Measurements from ENCODE around the gene HECW1. TPM values are rescaled to one million over a fixed set of nuclear protein-coding genes. Genes with fewer than 3 reads are reported as not detected.

The HECW1 gene
- total RNA-seq, 2 experiments from 2014 or later: not detected

DNA sequence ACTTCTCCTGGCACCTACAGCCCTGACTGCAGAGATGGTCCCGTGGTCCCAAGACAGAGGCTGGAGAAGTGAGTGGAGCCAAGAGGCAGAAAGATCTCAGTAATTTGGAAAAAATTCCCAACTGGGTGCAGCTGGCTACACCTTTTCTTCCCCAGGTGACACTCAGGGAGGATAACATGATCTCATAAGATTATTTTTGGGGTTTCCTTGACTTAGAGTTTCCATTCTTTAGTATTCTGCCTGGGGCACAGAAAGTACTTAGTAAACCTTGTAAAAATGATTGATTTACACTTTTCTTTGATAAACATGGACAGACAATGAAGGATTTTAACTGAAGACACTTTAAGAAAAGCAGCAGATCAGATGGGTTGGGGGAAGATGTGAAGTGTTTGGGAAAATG lies 38.6 kb downstream of the HECW1 start:
- H3K27me3 Mint-ChIP-seq: peaks cover 13% of the 10 kb centered on the region
- intact Hi-C loops (cut with DNase I, micrococcal nuclease): no loop called here
- no peak overlapping the region for H3K27ac Mint-ChIP-seq
- H3K9me3 Mint-ChIP-seq (ENCODE audit: low read depth): no peaks in the 10 kb centered on the region
- no peak overlapping the region for H3K4me3 Mint-ChIP-seq
- H3K36me3 Mint-ChIP-seq (ENCODE audit: low read depth): no peaks in the 10 kb centered on the region
- ATAC-seq: no peak
- no peak for DNase-seq
- ChIA-PET POLR2A (no interaction called here), CTCF (no interaction called here)
- no peaks in the 10 kb centered on the region for H3K4me1 Mint-ChIP-seq

DNA sequence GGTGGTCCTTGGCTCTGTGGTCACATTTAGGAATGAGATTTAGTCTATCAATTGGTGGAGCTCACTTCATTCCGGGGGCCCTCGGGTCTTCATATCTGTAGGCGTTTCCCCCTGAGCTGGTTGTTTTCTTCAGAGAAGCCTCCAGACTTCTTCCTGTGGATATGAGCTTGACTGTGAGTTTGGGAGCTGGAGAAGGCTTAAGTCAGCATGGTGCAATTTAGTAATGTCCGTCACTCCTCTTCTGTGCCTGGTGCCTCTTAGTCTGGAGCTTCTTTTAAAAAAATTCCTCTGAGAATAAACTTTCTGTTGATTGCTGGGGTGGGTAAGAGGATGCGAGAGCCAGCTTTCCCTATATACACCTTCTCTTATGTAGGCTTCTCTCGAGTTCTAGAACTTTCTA lies 40.2 kb downstream of the HECW1 start:
- Mint-ChIP-seq H3K9me3 (ENCODE audit: low read depth) (no peaks in the 10 kb centered on the region), H3K27ac (no peak overlapping the region), H3K27me3 (peaks cover 14% of the 10 kb centered on the region), H3K4me1 (no peaks in the 10 kb centered on the region), H3K4me3 (no peak overlapping the region), H3K36me3 (ENCODE audit: low read depth) (no peaks in the 10 kb centered on the region)
- ATAC-seq (no peak), DNase-seq (no peak)
- ChIA-PET POLR2A (no interaction called here), CTCF (interaction anchor here (0.8 kb wide), 1 partner anchor 23 kb away, joined by 3 read pairs; no protein-coding TSS in a partner anchor)
- intact Hi-C loops (cut with DNase I, micrococcal nuclease): no loop called here

DNA sequence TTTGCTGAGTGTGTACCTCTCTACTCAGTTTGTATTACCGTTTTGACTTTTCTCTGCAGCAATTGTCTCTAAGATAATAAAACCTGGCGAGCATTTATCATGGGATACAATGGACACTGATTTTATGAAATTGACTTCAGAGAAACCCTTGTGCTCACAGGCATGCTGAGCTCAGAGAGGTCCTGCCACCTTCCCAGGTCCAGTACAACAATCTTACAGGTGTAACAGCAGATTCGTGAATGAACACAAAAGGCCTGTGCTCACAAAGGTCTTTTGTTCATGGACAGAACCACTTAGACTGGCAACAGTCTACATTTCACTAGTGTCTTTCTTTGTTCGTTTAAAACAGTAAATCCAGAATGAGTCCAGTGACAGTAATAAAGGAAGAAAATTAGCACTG lies 43.2 kb downstream of the HECW1 start:
- ATAC-seq: no peak
- CTCF ChIA-PET: no interaction called here
- H3K4me3 Mint-ChIP-seq: no peak overlapping the region

GRCh38 chr7:43163885-43164284 lies 51.4 kb downstream of the HECW1 start:
- no peak overlapping the region for H3K4me3 Mint-ChIP-seq
- ATAC-seq (no peak), DNase-seq (no peak)
- no peaks in the 10 kb centered on the region for H3K36me3 Mint-ChIP-seq (ENCODE audit: low read depth)
- no peaks in the 10 kb centered on the region for H3K4me1 Mint-ChIP-seq
- no peaks in the 10 kb centered on the region for H3K9me3 Mint-ChIP-seq (ENCODE audit: low read depth)
- no peak overlapping the region for H3K27ac Mint-ChIP-seq
- intact Hi-C loops (cut with DNase I, micrococcal nuclease): no loop called here
- POLR2A ChIA-PET: no interaction called here
- H3K27me3 Mint-ChIP-seq: peaks cover 19% of the 10 kb centered on the region
- CTCF ChIA-PET: no interaction called here

More for the DNA sequence above, 43.2 kb downstream of the HECW1 start:
- Mint-ChIP-seq H3K36me3 (ENCODE audit: low read depth) (no peaks in the 10 kb centered on the region), H3K27ac (no peak overlapping the region), H3K4me1 (no peaks in the 10 kb centered on the region), H3K27me3 (peaks cover 10% of the 10 kb centered on the region), H3K9me3 (ENCODE audit: low read depth) (no peaks in the 10 kb centered on the region)
- DNase-seq: no peak
- POLR2A ChIA-PET: no interaction called here
- intact Hi-C loops (cut with DNase I, micrococcal nuclease): no loop called here

GRCh38 chr7:43164757-43165156 lies 52.3 kb downstream of the HECW1 start:
- DNase-seq: no peak
- no peak overlapping the region for H3K4me3 Mint-ChIP-seq
- no peak overlapping the region for H3K27ac Mint-ChIP-seq
- intact Hi-C loops (cut with DNase I, micrococcal nuclease): no loop called here
- H3K36me3 Mint-ChIP-seq (ENCODE audit: low read depth): no peaks in the 10 kb centered on the region
- POLR2A ChIA-PET: no interaction called here
- H3K9me3 Mint-ChIP-seq (ENCODE audit: low read depth): no peaks in the 10 kb centered on the region
- H3K27me3 Mint-ChIP-seq: peaks cover 21% of the 10 kb centered on the region
- CTCF ChIA-PET: no interaction called here
- H3K4me1 Mint-ChIP-seq: no peaks in the 10 kb centered on the region
- peak; percentile 81 for ATAC-seq

GRCh38 chr7:43166686-43167085 lies 54.2 kb downstream of the HECW1 start:
- peaks cover 27% of the 10 kb centered on the region for H3K27me3 Mint-ChIP-seq
- ATAC-seq (no peak), DNase-seq (no peak)
- H3K4me1 Mint-ChIP-seq: no peaks in the 10 kb centered on the region
- intact Hi-C loops (cut with DNase I, micrococcal nuclease): no loop called here
- ChIA-PET POLR2A (interaction anchor here (0.6 kb wide), 1 partner anchor 649 kb away, joined by 3 read pairs; no protein-coding TSS in a partner anchor), CTCF (interaction anchor here (1.0 kb wide), 1 partner anchor 273 kb away, joined by 3 read pairs; no protein-coding TSS in a partner anchor)
- H3K4me3 Mint-ChIP-seq: no peak overlapping the region
- H3K27ac Mint-ChIP-seq: no peak overlapping the region
- H3K36me3 Mint-ChIP-seq (ENCODE audit: low read depth): no peaks in the 10 kb centered on the region
- H3K9me3 Mint-ChIP-seq (ENCODE audit: low read depth): no peaks in the 10 kb centered on the region

GRCh38 chr7:43169076-43169475 lies 56.6 kb downstream of the HECW1 start:
- POLR2A ChIA-PET: no interaction called here
- no peak overlapping the region for H3K4me3 Mint-ChIP-seq
- no peaks in the 10 kb centered on the region for H3K4me1 Mint-ChIP-seq
- ATAC-seq (no peak), DNase-seq (no peak)
- peaks cover 21% of the 10 kb centered on the region for H3K27me3 Mint-ChIP-seq
- H3K27ac Mint-ChIP-seq: no peak overlapping the region
- no peaks in the 10 kb centered on the region for H3K9me3 Mint-ChIP-seq (ENCODE audit: low read depth)
- intact Hi-C loops (cut with DNase I, micrococcal nuclease): no loop called here
- H3K36me3 Mint-ChIP-seq (ENCODE audit: low read depth): no peaks in the 10 kb centered on the region
- CTCF ChIA-PET: interaction anchor here (0.7 kb wide), 1 partner anchor 23 kb away, joined by 3 read pairs; no protein-coding TSS in a partner anchor

- no peaks in the 10 kb centered on the region for H3K9me3 Mint-ChIP-seq (ENCODE audit: low read depth)
- H3K4me1 Mint-ChIP-seq: no peaks in the 10 kb centered on the region
- H3K27me3 Mint-ChIP-seq: peaks cover 21% of the 10 kb centered on the region
- intact Hi-C loops (cut with DNase I, micrococcal nuclease): loop anchor here in 1 of 2 experiments (10.0 kb wide), 1 partner anchor 264 kb away; no protein-coding TSS in a partner anchor
- ChIA-PET CTCF (interaction anchor here (0.6 kb wide), 1 partner anchor 34 kb away, joined by 3 read pairs; no protein-coding TSS in a partner anchor), POLR2A (no interaction called here)
- no peak overlapping the region for H3K4me3 Mint-ChIP-seq
- no peak overlapping the region for H3K27ac Mint-ChIP-seq
- H3K36me3 Mint-ChIP-seq (ENCODE audit: low read depth): no peaks in the 10 kb centered on the region
- ATAC-seq: no peak
- no peak for DNase-seq
Observed at GRCh38 chr7:43170571-43170970, 58.1 kb downstream of the HECW1 start.

DNA sequence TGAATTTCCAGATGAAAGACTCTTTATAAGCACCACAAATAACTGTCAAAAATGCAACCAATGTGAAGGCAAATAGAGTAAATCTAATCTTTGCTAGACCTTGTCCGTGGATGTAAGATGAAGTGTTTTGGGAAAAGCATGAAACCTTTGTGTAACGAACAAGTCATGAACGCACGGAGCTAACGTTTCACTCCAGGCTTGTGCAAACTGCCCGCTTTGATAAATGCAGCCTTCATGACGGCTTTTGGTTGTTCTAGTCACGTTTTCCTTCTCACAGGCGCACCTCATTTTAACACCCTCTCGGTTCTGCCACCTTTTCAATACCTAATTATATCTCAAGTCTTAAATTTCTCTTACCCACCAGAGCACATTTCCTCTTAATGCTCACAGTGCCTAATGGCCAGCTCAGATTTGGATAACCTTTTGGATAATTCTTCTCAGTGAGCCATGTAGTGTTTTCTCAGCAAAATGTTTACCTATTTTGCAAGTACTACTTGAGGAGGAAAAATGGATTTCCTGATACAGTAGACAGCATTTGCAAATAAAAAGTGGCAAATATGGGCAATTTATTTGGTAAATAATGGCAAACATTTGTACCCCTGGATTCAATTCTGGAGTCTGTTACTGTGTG lies 63.2 kb downstream of the HECW1 start:
- no peak overlapping the region for H3K27ac Mint-ChIP-seq
- H3K4me1 Mint-ChIP-seq: no peaks in the 10 kb centered on the region
- DNase-seq (no peak), ATAC-seq (no peak)
- no peaks in the 10 kb centered on the region for H3K36me3 Mint-ChIP-seq (ENCODE audit: low read depth)
- POLR2A ChIA-PET: no interaction called here
- CTCF ChIA-PET: interaction anchor here (0.6 kb wide), 1 partner anchor 23 kb away, joined by 3 read pairs; no protein-coding TSS in a partner anchor
- peaks cover 15% of the 10 kb centered on the region for H3K27me3 Mint-ChIP-seq
- intact Hi-C loops (cut with DNase I, micrococcal nuclease): loop anchor here in 1 of 2 experiments (10.0 kb wide), 1 partner anchor 259 kb away; no protein-coding TSS in a partner anchor
- no peaks in the 10 kb centered on the region for H3K9me3 Mint-ChIP-seq (ENCODE audit: low read depth)
- no peak overlapping the region for H3K4me3 Mint-ChIP-seq

DNA sequence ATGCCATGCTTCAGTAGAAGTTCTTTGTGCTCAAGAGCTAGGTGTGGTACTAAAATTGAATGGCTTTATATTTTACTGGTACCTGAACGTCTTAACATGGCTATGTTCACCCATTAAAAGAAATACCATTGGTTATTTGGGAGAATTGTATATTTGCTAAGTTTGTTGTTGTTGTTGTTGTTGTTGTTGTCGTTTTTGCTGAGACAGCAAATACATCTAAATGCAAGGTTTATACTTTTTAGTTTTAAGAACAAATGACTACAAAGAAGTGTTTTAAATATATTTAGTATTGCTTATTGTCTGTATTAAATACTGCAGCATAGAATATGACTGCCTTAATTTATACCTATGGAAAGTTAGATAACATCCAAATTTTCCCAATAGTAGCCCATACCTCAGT lies 66.9 kb downstream of the HECW1 start:
- ATAC-seq (no peak), DNase-seq (no peak)
- no peak overlapping the region for H3K27ac Mint-ChIP-seq
- H3K4me1 Mint-ChIP-seq: no peaks in the 10 kb centered on the region
- no peaks in the 10 kb centered on the region for H3K9me3 Mint-ChIP-seq (ENCODE audit: low read depth)
- ChIA-PET CTCF (no interaction called here), POLR2A (no interaction called here)
- no peak overlapping the region for H3K4me3 Mint-ChIP-seq
- intact Hi-C loops (cut with DNase I, micrococcal nuclease): loop anchor here in 1 of 2 experiments (10.0 kb wide), 1 partner anchor 255 kb away; no protein-coding TSS in a partner anchor
- peaks cover 4% of the 10 kb centered on the region for H3K27me3 Mint-ChIP-seq
- no peaks in the 10 kb centered on the region for H3K36me3 Mint-ChIP-seq (ENCODE audit: low read depth)

DNA sequence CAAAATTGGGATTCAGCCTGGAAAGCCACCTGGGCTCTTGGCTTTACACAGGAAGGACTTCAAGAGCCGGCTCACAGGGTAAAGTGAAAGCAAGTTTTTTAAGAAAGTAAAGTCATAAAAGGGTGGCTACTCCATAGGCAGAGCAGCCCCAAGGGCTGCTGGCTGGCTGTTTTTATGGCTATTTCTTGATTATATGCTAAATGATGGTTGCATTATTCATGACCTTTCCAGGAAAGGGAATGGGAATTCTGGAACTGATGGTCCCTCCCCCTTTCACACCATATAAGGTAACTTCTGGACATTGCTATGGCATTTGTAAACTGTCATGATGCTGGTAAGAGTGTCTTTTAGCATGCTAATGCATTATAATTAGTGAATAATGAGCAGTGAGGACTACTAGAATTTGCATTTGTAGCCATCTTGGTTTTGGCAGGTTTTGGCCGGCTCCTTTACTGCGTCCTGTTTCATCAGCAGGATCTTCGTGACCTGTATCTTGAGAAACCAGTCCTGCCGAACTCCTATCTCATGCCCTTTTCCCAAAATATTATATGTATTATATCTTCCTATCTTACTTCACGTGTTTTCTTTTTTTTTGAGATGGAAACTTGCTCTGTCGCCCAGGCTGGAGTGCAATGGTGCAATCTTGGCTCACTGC lies 80.5 kb downstream of the HECW1 start:
- no peaks in the 10 kb centered on the region for H3K4me1 Mint-ChIP-seq
- no peak for ATAC-seq

GRCh38 chr7:43193893-43194292 lies 81.4 kb downstream of the HECW1 start:
- Mint-ChIP-seq H3K4me3 (no peak overlapping the region), H3K27ac (no peak overlapping the region), H3K36me3 (ENCODE audit: low read depth) (no peaks in the 10 kb centered on the region), H3K27me3 (peaks cover 8% of the 10 kb centered on the region), H3K9me3 (ENCODE audit: low read depth) (no peaks in the 10 kb centered on the region), H3K4me1 (no peaks in the 10 kb centered on the region)
- DNase-seq (no peak), ATAC-seq (no peak)
- ChIA-PET CTCF (interaction anchor here (0.6 kb wide), 1 partner anchor 1384 kb away, joined by 3 read pairs; no protein-coding TSS in a partner anchor), POLR2A (no interaction called here)
- intact Hi-C loops (cut with DNase I, micrococcal nuclease): no loop called here

More for the DNA sequence above, 80.5 kb downstream of the HECW1 start:
- no peak overlapping the region for H3K27ac Mint-ChIP-seq
- H3K27me3 Mint-ChIP-seq: peaks cover 11% of the 10 kb centered on the region
- no peaks in the 10 kb centered on the region for H3K9me3 Mint-ChIP-seq (ENCODE audit: low read depth)
- no peak for DNase-seq
- ChIA-PET POLR2A (no interaction called here), CTCF (no interaction called here)
- H3K36me3 Mint-ChIP-seq (ENCODE audit: low read depth): no peaks in the 10 kb centered on the region
- H3K4me3 Mint-ChIP-seq: no peak overlapping the region
- intact Hi-C loops (cut with DNase I, micrococcal nuclease): no loop called here
